GM19468 (cell line): ENCODE data around the gene KCP.

Experiments
- ATAC-seq: cut with Tn5 transposase; IDR thresholded peaks from one replicate; pipeline ENCODE4 v1.9.1; 2021; ENCODE audit warnings: mild to moderate bottlenecking, moderate library complexity, moderate number of reproducible peaks; ENCODE audit not compliant: unreplicated experiment; ENCODE audit errors: extremely low read depth

KCP gene

DNA sequence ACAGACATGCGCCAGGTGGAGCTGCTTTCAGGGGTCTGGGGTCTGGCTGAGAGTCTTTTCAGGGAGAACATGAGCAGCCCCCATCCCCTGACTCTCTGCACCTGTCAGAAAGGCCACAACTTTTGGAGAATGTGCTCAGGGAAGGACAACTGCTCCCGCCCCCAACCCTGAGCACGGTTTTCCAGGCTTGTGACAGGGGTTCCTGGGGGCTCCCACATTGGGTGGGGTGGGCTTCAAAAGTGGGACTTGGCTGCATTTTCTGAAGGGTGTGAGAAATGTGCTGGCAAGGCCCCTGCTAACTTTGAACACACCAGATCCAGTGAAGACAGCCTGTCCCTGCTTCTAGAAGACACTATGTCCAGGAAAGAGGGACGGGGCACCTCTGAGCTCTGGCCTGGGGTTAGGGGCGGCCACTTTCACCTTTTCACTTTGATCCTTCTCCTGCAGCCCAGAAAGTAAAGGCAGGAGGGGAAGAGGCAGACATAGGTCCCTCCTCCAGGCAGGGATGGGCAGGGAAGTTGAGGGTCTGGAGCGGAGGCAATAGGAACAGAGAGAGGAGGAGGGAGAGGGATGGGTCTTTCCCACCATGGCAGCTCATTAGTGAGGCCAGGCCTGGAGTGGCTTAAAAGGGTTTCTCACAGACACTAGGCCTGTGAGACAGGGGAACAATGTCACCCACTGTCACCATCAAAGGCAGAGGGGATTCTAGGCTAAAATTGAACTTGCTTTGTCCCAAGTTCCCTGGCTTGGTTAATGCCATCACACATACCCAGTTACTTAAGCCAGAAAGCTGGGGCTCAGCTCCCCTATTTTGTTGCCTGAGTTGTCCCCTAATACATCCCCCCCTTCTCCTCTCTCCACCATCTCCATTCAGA, 1.5 kb downstream of the KCP start:
- no peak for ATAC-seq

DNA sequence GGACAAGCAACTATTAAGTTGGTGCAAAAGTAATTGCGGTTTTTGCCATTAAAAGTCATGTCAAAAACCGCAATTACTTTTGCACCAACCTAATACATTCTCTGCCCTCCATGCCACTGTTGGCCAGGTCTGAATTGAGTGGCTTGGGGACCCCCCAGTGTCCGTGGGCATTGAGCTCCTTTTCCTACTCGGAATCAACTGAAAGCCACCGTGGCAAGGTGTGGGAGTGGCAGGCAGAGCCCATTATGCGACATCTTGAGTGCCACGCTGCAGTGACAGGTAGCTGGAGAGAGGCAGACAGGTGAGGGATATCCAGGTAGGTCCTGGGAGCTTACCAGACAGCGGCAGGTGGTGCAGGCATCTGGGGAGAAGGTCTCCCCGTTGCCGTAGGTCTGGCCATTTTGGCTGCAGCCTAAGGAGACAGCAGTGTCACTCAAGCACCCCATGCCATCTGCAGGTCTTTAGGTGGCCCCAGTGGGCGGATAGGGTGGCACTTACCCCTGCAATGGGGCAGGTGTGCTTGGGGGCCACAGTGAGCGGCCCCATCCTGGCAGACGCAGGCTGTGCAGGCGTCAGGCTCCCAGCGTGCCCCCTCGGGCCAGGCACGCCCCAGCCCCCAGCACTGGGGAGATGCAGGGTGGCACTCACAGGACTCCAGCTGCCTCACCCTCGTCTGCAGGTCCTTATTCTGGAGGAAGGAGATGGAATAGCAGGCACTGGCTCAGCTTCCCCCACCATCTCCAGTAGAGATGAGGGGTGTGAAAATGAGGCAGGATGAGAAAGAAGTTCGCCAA, 3.5 kb downstream of the KCP start:
- no peak for ATAC-seq

DNA sequence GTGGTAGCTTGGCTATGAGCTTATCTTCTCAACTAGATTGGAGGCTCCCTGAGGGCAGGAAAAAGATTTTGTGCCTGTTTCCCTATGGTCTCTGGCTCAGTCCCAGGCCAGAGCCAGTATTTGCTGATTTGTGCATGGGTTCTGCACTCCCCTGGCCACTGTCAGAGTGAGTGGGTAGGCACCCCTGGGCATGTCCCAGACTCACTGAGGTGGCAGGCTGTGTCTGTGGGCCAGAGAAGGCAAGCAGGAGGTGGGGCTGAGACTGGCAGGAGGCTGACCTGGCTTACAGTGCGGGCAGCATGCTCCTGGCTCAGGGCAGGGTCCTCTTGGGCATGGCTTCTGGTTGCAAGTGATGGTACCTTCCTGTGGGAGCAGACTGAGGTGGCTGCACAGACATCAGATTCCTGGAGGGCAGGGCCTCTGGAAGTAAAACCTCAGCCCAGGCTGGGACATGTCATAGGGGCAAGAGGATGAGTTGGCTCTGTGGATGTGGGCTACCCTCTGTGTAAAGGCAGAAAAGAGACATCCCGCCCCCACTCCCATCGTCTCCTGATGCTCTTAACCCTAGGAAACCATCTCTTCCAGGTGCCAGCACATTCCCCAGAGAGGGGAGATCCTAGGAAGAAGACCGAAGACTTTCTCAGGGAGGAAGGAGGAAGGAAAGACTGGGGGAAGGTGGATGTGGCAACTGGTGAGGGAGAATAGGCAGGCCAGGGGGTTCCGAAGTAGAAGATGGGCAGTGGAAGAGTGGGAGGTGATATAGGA, 4.3 kb downstream of the KCP start:
- ATAC-seq: no peak

DNA sequence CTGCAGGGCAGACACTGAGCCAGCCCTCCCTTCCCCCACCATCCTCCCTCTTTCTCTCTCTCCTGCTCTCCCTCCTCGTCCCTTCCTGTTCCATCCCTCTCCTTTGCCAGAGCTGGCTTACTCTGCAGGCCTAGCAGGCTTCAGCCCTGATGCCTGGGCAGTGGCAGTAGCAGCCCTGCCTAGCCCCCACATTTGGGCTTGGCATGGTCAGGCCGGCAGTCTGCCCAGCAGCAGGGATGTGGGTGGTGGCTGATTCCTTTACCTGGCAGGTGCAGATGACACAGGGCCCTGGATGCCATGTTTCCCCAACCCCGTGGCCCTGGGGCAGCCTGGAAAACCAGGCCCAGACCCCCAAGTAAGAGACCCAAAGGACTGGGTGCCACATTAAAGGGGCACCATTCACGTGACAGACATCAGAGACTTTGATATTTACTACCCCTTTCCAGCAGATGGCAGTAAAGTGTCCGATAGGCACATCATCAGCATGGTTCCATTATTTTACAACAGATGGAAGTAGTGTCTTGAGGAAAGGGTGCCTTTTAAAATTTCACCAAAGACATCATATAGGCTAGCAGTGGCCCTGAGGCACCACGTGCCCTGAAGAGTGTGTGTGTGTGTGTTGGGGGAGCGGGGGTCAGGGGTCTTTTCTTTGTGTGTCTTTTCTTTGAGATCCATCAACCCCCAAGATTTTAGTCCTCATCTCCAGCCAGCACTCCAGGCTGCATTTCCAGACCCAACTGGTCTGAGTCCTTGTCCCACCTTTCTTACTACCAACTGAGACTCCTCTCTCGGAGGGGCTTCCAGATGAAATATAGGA, 5.9 kb downstream of the KCP start:
- peak; percentile 60 for ATAC-seq

DNA sequence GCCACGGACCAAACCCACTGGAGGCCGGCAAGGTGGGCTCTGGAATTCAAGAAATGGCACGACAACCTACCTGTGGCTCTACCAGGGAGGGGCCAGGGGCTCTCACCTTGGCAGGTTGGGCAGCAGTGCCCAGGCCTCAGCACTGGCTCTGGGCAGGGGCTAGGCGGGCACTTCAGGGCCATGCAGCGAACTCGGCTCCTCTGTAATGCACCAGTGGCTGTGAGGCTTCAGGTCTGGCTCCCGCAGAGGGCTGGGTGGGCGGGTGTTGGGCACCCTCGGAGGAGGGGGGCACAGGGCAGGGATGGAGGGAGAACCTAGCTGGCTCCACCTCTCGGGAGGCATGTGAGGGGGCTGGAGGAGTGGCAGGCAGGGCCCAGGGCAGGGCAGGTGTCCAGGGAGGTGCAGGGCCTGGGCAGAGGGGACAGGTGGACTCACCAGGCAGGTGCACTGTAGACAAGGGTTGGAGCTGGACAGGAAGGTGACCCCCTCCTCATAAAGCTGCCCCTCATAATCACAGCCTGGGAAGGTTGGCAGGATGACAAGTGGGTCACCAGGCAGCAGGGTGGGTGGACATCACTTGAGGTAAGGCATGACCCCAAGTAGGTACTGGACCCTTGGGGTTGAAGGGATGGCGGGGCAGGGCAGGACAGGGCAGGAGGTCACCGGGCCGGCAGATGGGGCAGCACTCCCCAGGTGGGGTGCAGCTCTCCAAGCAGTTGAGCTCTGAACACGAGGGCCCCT, 6.7 kb downstream of the KCP start:
- no peak for ATAC-seq

DNA sequence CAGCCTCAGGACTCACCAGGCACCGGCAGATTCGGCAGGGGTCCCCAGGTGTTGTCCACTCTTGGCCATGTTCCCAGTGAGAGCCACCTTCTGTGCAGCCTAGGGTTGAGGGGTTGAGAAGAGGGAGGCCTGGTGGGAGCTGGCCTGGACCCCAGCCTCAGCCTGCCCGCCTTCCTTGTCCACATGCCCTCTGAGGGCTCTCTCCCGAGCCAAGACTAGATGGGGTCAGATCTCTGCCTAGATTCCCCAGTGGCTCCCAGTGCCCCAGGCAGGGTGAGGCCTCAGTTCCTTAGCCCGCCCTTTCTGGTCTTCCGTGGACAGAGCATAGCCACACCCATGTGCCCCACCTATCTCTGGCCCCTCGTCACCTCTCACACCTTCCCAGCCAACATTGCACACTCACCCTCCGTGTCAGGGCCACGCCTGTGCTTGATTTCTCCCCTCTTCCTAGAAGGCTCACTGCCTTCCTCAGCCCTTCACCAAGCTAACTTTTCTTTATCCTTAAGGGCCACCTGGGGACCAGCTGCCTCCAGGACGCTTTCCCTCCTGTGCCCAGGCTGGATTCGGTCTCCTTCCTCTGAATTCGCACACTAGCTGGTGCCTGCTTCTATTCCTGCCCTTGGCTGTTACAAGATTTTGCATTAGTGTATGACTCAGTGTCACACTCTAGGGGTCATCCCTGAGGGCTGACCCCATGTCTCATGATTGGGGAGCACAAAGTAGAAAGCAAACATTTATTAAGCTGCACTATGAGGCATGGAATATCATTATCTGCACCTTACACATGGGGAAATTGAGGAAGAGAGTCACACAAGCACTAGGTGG, 7.5 kb downstream of the KCP start:
- no peak for ATAC-seq

DNA sequence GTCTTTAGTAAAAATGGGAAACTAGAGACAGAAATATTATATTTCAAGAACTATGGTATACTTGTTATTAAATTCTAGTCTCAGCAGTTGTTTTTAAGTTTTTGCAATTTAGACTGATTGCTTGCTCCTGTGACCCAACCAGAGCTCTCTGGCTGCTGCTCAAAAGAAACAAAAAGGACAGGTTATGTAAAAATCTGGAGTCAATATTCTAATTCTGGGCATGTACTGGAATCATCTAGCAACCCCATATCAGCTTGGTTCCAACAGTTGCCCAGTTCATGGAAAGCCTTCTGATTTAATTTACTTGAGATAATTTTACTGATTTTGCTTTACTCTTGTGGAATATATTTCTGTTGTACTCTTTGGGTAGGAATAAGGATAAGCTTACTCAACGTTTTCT, 10.3 kb downstream of the KCP start:
- no peak for ATAC-seq

DNA sequence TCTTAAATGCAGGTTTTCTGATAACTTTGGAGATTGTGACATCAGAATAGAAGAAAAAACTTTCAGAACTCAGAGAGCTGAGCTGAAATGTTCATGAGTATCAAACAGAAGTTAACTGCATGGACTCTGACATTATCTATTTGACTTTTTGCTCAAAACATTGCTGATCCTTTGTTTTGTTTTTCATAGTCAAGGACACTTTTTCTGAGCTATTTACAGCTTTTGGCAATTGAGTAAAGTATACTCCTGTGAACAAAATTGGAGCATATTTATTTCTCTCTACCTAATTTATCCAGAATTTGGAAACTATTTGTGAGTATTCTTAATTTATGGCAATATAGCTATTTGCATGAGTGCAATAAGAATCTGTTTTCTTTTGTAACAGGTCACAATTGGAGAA, 11.1 kb downstream of the KCP start:
- no peak for ATAC-seq

DNA sequence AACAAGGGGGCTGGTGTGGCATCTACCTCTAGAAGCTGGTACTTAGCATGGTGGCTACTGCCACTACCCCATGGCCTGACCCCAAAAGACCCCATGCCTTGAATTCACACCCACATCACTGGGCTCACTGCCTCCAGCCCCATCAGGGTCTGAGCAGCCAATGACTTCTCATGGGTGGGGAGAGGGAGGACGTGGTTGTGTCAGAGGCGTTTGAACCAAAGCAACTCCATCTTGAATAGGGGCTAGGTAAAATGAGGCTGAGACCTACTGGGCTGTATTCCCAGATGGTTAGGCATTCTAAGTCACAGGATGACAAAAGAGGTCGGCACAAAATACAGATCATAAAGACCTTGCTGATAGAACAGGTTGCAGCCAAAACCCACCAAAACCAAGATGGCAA, 15.2 kb downstream of the KCP start:
- no peak for ATAC-seq

DNA sequence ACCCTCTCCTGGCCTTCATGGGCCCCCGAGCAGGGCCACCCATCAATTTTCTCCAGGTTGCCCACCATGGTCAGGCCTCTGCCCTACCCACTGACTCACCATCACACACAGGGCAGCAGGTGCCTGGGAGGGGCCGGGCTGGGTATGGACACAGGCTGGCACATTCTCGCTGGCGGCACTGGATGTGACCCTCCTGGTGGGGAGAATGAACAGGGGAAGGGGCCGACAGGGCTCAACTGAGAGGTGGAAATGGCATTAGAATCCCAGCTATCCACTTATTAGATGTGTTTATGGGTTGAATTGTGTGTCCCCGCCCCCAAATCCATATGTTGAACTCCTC, 16.4 kb downstream of the KCP start:
- no peak for ATAC-seq

DNA sequence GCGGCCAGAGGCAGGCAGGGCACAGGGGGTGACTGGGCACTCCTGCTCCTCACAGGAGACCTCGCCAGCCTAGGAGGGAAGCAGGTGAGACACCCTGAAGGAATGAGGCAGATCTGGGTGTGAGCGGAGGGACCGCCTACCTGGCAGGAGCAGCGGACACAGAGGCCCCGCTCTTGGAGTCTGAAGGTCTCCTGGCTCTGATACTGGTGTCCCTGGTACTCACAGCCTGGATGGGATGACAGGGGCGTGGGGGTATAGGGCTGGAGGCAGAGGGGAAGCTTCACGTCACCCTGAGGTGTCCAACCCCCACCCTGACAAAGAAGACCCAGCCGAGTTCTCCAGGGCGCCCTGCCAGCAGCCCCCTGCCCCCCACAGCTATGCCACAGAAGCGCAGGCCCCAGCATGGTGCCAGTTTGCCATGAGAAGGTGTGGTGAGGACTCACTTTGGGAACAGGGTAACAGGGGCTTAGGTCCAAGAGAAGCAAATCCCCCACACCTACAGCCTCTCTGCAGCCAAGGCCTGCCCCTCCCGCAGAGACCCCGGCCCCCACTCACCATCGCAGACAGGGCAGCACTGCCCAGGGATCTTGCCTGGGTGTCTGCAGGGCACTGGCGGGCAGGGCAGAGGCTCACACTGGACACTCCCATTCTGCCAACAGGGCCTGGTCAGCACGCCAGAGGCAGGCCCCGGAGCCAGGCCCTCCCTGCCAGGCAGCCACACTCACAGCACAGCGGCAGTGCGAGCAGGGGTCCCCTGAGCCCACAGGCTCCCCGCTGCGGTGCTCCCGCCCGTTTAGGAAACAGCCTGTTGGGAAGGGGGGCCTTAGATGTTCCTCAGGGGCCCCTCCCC, 17.0 kb downstream of the KCP start:
- ATAC-seq: no peak

DNA sequence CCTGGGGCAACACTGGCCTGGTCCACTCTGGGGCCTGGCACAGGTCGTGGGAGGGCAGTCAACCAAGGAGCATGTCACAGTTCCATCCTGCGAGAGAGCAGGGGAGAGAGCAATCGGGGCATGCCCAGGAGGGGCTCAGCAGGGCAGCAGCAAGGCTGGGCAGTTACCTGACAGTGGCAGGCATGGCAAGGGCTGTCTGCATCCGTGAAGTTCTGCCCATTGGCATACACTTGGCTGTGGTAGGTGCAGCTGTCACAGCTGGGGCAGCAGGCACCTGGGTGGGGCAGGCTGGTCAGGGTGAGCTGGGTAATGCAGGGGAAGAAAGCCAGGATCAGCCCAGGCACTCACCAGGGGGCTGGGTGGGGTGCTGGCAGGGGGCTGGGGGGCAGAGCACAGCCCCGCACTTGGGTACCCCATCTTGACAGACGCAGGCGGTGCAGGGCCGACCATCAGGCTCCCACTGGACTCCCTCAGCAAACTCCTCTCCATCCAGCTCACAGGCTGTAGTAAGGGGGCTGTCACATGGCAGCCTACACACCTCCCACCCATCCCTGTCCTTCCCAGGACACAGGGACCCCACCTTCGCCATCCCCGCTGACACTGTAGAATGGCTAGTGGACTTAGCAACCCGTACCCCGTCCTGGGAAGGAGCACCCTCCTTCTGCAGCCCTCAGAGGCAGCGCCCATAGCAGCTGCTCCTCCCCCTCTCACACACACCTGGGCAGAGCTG, 17.8 kb downstream of the KCP start:
- no peak for ATAC-seq

DNA sequence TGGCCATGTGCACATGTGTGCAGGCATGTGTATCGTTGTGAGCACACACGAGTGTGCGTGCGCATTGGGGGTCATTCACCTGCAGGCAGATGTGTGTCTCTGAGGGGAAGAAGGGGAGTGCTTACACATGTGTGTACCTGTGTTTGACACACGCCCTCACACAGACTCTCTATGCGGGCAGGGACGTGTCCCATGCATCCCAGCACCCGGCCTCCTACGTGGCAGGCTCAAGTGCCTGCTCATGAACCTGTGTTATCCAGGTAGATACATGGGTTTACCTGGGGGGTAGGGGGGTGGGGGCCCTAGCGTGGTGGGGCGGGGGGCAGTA, 18.6 kb downstream of the KCP start:
- no peak for ATAC-seq

DNA sequence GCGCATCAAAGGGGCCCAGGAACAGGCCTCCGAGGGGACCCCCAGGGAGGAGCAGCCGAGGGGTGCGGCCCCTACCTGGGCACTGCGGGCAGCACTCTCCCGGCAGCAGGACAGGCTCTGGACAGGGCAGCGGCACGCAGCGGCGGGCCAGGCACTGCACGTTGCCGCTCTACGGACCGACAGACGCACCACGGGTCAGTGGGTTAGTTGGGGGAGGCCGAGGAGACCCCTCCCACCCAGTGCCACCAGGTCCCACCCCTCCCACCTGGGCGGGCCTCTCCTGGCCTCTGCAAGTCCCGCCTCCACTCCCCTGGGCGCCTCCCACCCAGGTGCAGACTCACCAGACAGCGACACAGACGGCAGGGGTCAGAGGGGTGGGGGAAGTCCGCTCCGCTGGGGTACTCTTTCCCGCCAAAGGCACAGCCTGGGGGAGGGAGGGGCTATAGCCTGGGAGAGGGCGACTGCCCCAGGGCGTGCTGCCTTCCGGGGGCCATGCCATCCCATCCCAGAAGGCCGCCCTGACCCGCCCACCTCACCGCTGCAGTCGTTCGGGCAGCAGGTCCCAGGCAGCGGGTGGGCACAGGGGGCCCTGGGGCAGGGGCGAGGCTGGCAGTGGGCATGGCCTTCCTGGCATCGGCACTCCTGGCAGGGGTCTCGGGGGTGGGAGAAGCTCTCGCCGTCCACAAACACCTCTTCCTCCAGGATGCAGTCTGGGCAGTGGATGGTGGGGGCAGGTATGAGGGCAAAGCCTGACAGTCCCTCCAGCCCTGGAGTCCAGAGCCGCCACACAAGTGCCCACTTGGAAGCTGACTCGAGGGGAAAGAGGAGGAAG, 19.2 kb downstream of the KCP start:
- no peak for ATAC-seq

DNA sequence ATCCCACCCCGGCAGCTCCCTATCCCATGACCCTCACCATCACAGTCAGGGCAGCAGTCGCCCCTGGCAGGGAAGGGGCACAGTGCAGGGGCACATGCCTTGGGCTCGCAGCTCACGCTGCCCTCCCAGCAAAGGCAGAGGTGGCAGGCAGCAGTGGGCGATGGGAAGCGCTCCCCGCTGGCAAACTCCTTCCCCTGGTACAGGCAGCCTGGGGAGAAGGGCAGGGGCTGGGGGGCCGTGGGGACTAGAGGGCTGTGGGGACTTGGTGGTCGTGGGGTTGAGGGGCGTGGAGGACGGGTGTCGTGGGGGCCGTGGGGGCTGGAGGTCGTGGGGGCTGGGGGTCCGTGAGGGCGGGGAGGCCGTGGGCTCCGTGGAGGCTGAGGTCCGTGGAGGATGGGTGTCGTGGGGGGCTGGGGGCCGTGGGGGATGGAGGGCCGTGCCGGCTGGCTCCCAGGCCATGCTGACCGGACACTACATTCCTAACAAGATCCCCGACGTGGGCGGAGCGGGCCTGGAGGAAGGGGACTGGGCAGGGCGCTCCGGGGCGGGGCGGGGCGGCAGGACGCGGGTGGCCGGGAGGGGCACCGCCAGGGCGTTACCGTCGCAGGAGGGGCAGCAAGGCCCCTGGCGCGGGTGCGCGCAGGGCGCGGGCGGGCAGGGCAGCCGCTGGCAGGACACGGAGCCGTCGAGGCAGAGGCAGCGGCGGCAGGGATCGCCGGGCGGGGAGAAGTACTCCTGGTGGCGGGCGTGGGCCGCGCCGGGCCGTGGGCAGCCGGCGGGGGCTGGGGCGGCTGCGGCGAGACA, 20.0 kb downstream of the KCP start:
- no peak for ATAC-seq

DNA sequence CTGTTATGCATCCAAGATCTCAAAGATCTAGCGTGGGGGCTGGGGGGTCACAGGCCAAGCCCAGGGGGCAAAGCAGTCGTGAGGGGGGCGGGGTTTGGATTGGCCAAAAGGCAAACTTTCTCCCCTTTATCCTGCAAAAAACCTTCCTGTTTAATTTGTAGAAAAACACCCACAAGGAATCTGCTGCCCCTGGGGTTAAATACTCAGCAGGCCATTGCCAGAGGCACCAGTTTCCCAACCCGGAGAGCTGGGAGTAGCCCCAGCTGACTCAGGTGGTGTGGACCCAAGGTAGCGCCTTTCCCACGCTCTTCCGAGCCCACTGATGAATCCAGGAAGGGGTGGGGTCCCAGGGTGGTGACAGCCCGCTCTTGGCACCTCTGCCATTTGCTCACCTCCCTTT, 21.4 kb downstream of the KCP start:
- no peak for ATAC-seq
